HG02763 (cell line): ENCODE data around the gene TARBP2.
"Not testable (repeated sequence)": the region's sequence is repeated elsewhere in the genome, so short reads cannot be mapped to it uniquely, and the experiment has no call there.

ENCODE experiments used
- ATAC-seq: cut with Tn5 transposase; IDR thresholded peaks from one replicate; pipeline ENCODE4 v1.9.1; 2021; ENCODE audit warnings: mild to moderate bottlenecking, moderate library complexity; ENCODE audit not compliant: unreplicated experiment

TARBP2 gene

GRCh38 chr12:53474819-53475218 is 26.3 kb upstream of the TARBP2 start:
- ATAC-seq: no peak

- no peak for ATAC-seq
Measured at GRCh38 chr12:53476769-53477209, 24.3 kb upstream of the TARBP2 start.

GRCh38 chr12:53478865-53479264 is 22.2 kb upstream of the TARBP2 start:
- no peak for ATAC-seq

GRCh38 chr12:53479331-53479730 is 21.8 kb upstream of the TARBP2 start:
- no peak for ATAC-seq

- no peak for ATAC-seq
Measured at GRCh38 chr12:53480491-53481442, 20.3 kb upstream of the TARBP2 start.

GRCh38 chr12:53481458-53481857 is 19.6 kb upstream of the TARBP2 start:
- ATAC-seq: not testable (repeated sequence)

GRCh38 chr12:53481939-53482586 is 19.0 kb upstream of the TARBP2 start:
- no peak for ATAC-seq

- no peak for ATAC-seq
Measured at GRCh38 chr12:53482626-53483168, 18.4 kb upstream of the TARBP2 start.

GRCh38 chr12:53483225-53483978 is 17.7 kb upstream of the TARBP2 start:
- ATAC-seq: no peak

- ATAC-seq: no peak
Measured at GRCh38 chr12:53483979-53484377, 17.1 kb upstream of the TARBP2 start.

- no peak for ATAC-seq
Measured at GRCh38 chr12:53484686-53485575, 16.2 kb upstream of the TARBP2 start.

GRCh38 chr12:53485955-53486735 is 14.9 kb upstream of the TARBP2 start:
- no peak for ATAC-seq

- ATAC-seq: no peak
Measured at GRCh38 chr12:53486736-53487487, 14.2 kb upstream of the TARBP2 start.

- ATAC-seq: no peak
Measured at GRCh38 chr12:53489242-53489864, 11.7 kb upstream of the TARBP2 start.

- no peak for ATAC-seq
Measured at GRCh38 chr12:53492188-53492587, 8.9 kb upstream of the TARBP2 start.

GRCh38 chr12:53492830-53493609 is 8.1 kb upstream of the TARBP2 start:
- peak; percentile 93 for ATAC-seq
